Mesodermal cell (in vitro differentiated cells): Measurements from ENCODE around the gene TBP.

ENCODE experiments used
- H3K27ac ChIP-seq: 2 replicates; pipeline ENCODE4 v1.7.0; 2013; ENCODE audit warnings: mild to moderate bottlenecking, low read depth, low read length, moderate library complexity; ENCODE audit not compliant: severe bottlenecking
- H3K36me3 ChIP-seq: 2 replicates; pipeline ENCODE4 v1.7.1; 2013; ENCODE audit warnings: mild to moderate bottlenecking, low read length, moderate library complexity; ENCODE audit not compliant: control insufficient read depth, insufficient read depth
- H3K4me1 ChIP-seq: one replicate; pipeline ENCODE4 v1.7.1; 2013; ENCODE audit warnings: mild to moderate bottlenecking, low read length; ENCODE audit not compliant: insufficient read depth, control insufficient read depth, poor library complexity, severe bottlenecking
- H3K4me3 ChIP-seq: 2 replicates; pipeline ENCODE4 v1.7.0; 2013; ENCODE audit warnings: low read length, control low read depth, mild to moderate bottlenecking; ENCODE audit not compliant: insufficient read depth, poor library complexity, severe bottlenecking; ENCODE audit errors: extremely low read depth
- H3K9me3 ChIP-seq: 2 replicates; pipeline ENCODE4 v1.7.1; 2013; ENCODE audit warnings: mild to moderate bottlenecking, low read length, moderate library complexity; ENCODE audit not compliant: control insufficient read depth
- WGBS, 2 experiments: methylation state at CpG; one replicate each; pipeline ENCODE4 v1.1.5; 2013; ENCODE audit warnings: missing lambda C conversion rate in 2 of 2; ENCODE audit not compliant: insufficient coverage in 2 of 2; 5-methylcytosine and 5-hydroxymethylcytosine counted together

TBP gene

DNA sequence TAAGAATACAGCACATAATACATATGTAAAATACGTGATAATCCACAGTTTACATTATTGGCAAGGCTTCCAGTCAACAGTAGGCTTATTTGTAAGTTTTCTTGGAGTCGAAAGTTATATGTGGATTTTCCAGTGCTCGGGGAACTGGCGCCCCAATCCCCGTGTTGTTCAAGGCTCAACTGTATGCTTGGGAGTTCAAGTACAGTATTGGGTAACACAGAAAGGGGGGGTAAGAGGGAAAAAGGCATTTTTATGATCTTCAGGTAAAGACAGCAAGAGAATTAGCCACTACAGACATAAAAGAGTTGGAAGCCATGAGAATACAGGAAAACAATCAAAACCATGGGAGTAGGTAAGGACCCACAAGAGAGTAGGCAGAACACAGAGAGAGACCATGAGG, 17.5 kb upstream of the TBP start:
- Histone ChIP-seq H3K27ac (no peak overlapping the region), H3K36me3 (peaks cover 87% of the 10 kb centered on the region), H3K4me3 (no peak overlapping the region), H3K9me3 (no peaks in the 10 kb centered on the region), H3K4me1 (no peaks in the 10 kb centered on the region)
- WGBS, 2 experiments: 95% methylated on average over 4 of the region's 5 CpGs; no CpG with 5 or more reads in 1 of the 2 experiments

GRCh38 chr6:170537329-170537728, 16.8 kb upstream of the TBP start:
- 96 to 100% methylated on average over 1 to 4 of the region's 4 CpGs for WGBS, 2 experiments
- H3K4me3 ChIP-seq: no peak overlapping the region
- H3K27ac ChIP-seq: no peak overlapping the region

DNA sequence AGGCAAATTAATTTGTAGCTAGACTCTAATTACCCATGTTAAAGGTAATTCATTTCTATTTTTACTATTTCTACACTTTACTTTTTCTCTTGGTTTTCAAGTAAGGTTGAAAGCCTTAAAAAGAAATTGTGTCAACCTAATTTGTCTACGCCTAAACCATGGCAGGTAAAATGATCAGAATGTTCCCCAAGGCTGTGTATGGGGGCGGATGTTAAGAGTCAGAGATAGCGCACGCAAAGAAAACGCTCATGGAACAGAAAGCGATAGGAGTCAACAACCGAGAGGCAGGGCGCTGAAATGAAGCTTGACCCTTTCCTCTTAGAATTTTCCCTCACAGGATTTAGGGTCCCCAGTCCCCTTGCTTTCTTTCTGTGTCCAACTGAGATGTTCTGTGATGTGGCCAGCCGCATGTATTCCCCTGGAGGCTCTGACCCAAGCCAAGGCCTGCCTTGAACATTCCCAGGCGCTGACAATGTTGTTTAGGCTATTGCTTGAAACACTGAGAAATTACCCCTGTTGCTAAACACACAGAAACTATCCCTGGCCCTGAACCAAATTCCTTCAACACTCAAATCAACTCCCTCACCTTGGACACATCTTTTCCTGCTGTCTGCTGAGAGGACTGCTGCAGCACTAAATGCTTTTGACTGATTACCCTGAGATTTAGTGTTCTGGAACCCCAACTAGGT, 12.0 kb upstream of the TBP start:
- H3K36me3 ChIP-seq: peaks cover 94% of the 10 kb centered on the region
- 90 to 91% methylated on average over 8 to 10 of the region's 10 CpGs for WGBS, 2 experiments
- H3K4me1 ChIP-seq: no peaks in the 10 kb centered on the region
- no peak overlapping the region for H3K4me3 ChIP-seq
- no peak overlapping the region for H3K27ac ChIP-seq
- H3K9me3 ChIP-seq: no peaks in the 10 kb centered on the region

More at GRCh38 chr6:170537329-170537728, 16.8 kb upstream of the TBP start:
- peaks cover 93% of the 10 kb centered on the region for H3K36me3 ChIP-seq
- H3K4me1 ChIP-seq: no peaks in the 10 kb centered on the region
- H3K9me3 ChIP-seq: no peaks in the 10 kb centered on the region

DNA sequence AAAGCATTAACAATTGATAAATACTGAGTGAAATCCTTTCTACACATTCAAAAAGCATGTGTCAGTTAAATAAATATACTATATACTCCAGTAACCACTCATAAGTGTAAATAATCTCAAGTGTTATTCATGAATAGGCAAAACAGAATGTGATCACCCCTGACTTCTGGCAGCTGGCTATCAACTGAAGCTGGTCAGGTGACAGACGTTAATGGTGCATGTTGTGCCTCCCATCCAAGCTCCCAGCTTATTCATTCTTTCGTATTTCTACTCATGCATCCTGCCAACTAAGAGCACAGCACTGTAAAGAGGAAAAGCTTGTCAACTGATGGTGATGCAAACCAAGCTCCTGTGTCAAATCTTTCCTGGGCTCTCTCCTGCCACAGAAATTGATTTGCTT, 8.8 kb upstream of the TBP start:
- H3K4me3 ChIP-seq: no peak overlapping the region
- peaks cover 94% of the 10 kb centered on the region for H3K36me3 ChIP-seq
- no peak overlapping the region for H3K27ac ChIP-seq
- WGBS, 2 experiments: no CpG with 5 or more reads among the region's 2 CpGs
- no peaks in the 10 kb centered on the region for H3K9me3 ChIP-seq
- H3K4me1 ChIP-seq: no peaks in the 10 kb centered on the region

- peak within 1 kb of the TSS; percentile 98 for H3K27ac ChIP-seq
- peak within 1 kb of the TSS; percentile 94 for H3K4me3 ChIP-seq
- H3K9me3 ChIP-seq: no peaks in the 10 kb centered on the region
- peaks cover 3% of the 10 kb centered on the region for H3K4me1 ChIP-seq
- peaks cover 39% of the 10 kb centered on the region for H3K36me3 ChIP-seq
- 1% methylated on average over 22 to 35 of the region's 41 CpGs for WGBS, 2 experiments
Observed at GRCh38 chr6:170552765-170553533, 1.2 kb upstream of the TBP start, which contains the start of gene PSMB1. Gene PSMB1 (minus strand): TSS chr6:170553307. CDS start chr6:170553242, 65 bp downstream.

- 0% methylated on average over 6 to 7 of the region's 13 CpGs for WGBS, 2 experiments
- peak overlapping the region; percentile 98 for H3K27ac ChIP-seq
- H3K4me3 ChIP-seq: peak overlapping the region; percentile 94
- H3K36me3 ChIP-seq: peaks cover 38% of the 10 kb centered on the region
- H3K4me1 ChIP-seq: peaks cover 3% of the 10 kb centered on the region
- no peaks in the 10 kb centered on the region for H3K9me3 ChIP-seq
Observed at GRCh38 chr6:170553534-170554012, 596 bp upstream of the TBP start.

DNA sequence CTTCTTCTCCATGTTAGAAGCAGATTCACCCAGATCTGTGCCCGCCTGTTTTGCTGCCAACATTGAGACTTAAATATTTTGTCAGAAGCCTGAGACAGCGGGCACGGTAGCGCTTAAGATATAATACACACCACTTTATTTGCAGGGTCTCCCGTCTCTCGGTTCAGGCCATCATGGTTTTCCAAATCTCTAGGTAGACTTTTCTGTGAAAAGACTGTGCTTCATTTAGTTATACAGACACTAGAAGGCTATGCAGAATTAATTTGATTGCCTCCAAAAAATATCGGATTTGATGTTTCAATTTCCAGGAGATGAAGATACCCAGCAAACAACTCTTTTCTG, 598 bp downstream of the TBP start:
- peaks cover 3% of the 10 kb centered on the region for H3K4me1 ChIP-seq
- peak overlapping the region; percentile 94 for H3K4me3 ChIP-seq
- H3K9me3 ChIP-seq: no peaks in the 10 kb centered on the region
- H3K27ac ChIP-seq: peak overlapping the region; percentile 85
- 0 to 29% methylated on average over 1 to 3 of the region's 7 CpGs for WGBS, 2 experiments
- H3K36me3 ChIP-seq: peaks cover 32% of the 10 kb centered on the region

DNA sequence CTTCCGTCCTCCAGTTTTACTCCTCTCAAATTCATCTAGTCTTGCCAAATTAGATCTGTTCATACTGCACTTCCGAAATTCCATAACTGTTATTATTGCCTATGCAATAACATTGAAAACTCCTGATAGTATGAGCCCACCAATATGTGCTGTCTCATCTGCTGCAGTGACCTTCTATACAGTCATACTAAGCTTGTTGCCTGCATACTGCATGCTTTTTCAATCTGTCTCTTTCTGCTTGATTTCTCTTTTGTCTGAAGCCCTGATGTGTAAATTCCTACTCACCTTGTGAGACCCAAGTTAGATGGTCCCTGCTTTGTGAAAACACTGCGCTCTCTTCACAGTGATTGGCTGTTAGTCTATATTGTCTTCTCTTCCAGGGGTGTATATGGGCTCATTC, 1.1 kb downstream of the TBP start:
- WGBS, 2 experiments: 37 to 58% methylated on average over 2 to 3 of the region's 3 CpGs
- no peak overlapping the region for H3K27ac ChIP-seq
- H3K36me3 ChIP-seq: peaks cover 32% of the 10 kb centered on the region
- no peaks in the 10 kb centered on the region for H3K9me3 ChIP-seq
- peaks cover 3% of the 10 kb centered on the region for H3K4me1 ChIP-seq
- H3K4me3 ChIP-seq: peak overlapping the region; percentile 94

DNA sequence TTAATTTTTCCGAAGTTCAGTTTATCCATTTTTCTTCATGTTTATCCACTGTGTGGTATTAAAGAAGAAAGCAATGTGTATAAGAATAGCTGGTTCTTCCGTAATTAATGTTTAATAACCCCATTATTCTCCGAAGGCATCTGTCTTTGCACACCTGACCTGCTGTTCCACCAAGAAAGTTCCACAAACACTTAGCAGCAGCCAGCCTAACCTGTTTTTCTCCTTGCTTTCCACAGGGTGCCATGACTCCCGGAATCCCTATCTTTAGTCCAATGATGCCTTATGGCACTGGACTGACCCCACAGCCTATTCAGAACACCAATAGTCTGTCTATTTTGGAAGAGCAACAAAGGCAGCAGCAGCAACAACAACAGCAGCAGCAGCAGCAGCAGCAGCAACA, 7.4 kb downstream of the TBP start:
- Histone ChIP-seq H3K9me3 (no peaks in the 10 kb centered on the region), H3K27ac (no peak overlapping the region), H3K4me3 (no peak overlapping the region), H3K36me3 (peaks cover 75% of the 10 kb centered on the region), H3K4me1 (no peaks in the 10 kb centered on the region)
- 88% methylated on average over 2 to 4 of the region's 4 CpGs for WGBS, 2 experiments

DNA sequence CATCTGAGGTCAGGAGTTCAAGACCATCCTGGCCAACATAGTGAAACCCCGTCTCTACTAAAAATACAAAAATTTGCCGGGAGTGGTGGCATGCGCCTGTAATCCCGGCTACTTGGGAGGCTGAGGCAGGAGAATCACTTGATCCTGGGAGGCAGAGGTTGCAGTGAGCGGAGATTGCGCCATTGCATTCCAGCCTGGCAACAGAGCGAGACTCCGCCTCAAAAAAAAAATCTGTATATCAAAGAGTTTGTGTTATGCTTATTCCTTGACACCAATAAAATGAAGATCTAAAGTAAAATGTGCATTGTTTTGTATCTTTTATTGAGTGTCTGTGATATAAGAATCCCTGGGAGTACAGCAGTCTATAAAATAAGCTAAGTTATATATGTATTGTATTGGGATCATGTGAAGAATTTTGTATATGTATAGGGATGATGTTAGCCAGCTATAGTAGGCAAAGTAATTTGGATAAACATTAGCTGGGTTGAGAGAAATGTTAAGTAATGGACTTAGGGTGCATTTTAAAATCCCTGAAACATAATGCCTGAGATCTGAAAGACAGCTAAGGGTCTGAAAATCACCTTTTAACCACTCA, 10.9 kb downstream of the TBP start:
- H3K36me3 ChIP-seq: peaks cover 76% of the 10 kb centered on the region
- H3K9me3 ChIP-seq: no peaks in the 10 kb centered on the region
- WGBS, 2 experiments: 92% methylated on average over 4 of the region's 8 CpGs; no CpG with 5 or more reads in 1 of the 2 experiments
- no peak overlapping the region for H3K4me3 ChIP-seq
- H3K27ac ChIP-seq: no peak overlapping the region
- H3K4me1 ChIP-seq: no peaks in the 10 kb centered on the region
